ENCODE measurements around the gene TMEM163.

The TMEM163 gene

GRCh38 chr2:134583997-134584520 is 134.7 kb downstream of the TMEM163 start:
- Mint-ChIP-seq H3K9me3 (peaks cover 8% of the 10 kb centered on the region), H3K27ac (peak overlapping the region; percentile 37), H3K4me1 (ENCODE audit: low read depth) (peaks cover 9% of the 10 kb centered on the region), H3K36me3 (ENCODE audit: low read depth) (peaks cover 1% of the 10 kb centered on the region), H3K27me3 (ENCODE audit: low read depth) (no peaks in the 10 kb centered on the region), H3K4me3 (no peak overlapping the region)

- Mint-ChIP-seq H3K36me3 (ENCODE audit: low read depth) (no peaks in the 10 kb centered on the region), H3K4me3 (no peak overlapping the region), H3K27me3 (ENCODE audit: low read depth) (no peaks in the 10 kb centered on the region), H3K9me3 (peaks cover 2% of the 10 kb centered on the region), H3K27ac (peak overlapping the region; percentile 37), H3K4me1 (ENCODE audit: low read depth) (peaks cover 9% of the 10 kb centered on the region)
Observed at GRCh38 chr2:134583462-134583861, 135.3 kb downstream of the TMEM163 start.

- no peak overlapping the region for H3K4me3 Mint-ChIP-seq
- H3K9me3 Mint-ChIP-seq: no peaks in the 10 kb centered on the region
- H3K27ac Mint-ChIP-seq: peak overlapping the region; percentile 21
- H3K27me3 Mint-ChIP-seq (ENCODE audit: low read depth): no peaks in the 10 kb centered on the region
- no peaks in the 10 kb centered on the region for H3K36me3 Mint-ChIP-seq (ENCODE audit: low read depth)
- peaks cover 9% of the 10 kb centered on the region for H3K4me1 Mint-ChIP-seq (ENCODE audit: low read depth)
Observed at GRCh38 chr2:134582547-134582899, 136.3 kb downstream of the TMEM163 start.

- no peaks in the 10 kb centered on the region for H3K9me3 Mint-ChIP-seq
- no peaks in the 10 kb centered on the region for H3K27me3 Mint-ChIP-seq (ENCODE audit: low read depth)
- H3K4me1 Mint-ChIP-seq (ENCODE audit: low read depth): peaks cover 9% of the 10 kb centered on the region
- no peak overlapping the region for H3K4me3 Mint-ChIP-seq
- no peaks in the 10 kb centered on the region for H3K36me3 Mint-ChIP-seq (ENCODE audit: low read depth)
- peak overlapping the region; percentile 21 for H3K27ac Mint-ChIP-seq
Observed at GRCh38 chr2:134581877-134582546, 136.8 kb downstream of the TMEM163 start.

- Mint-ChIP-seq H3K27me3 (ENCODE audit: low read depth) (no peaks in the 10 kb centered on the region), H3K4me3 (no peak overlapping the region), H3K27ac (no peak overlapping the region), H3K36me3 (ENCODE audit: low read depth) (no peaks in the 10 kb centered on the region), H3K4me1 (ENCODE audit: low read depth) (peaks cover 9% of the 10 kb centered on the region), H3K9me3 (no peaks in the 10 kb centered on the region)
Observed at GRCh38 chr2:134578316-134578715, 140.5 kb downstream of the TMEM163 start.

- no peaks in the 10 kb centered on the region for H3K4me1 Mint-ChIP-seq (ENCODE audit: low read depth)
Observed at GRCh38 chr2:134576478-134576877, 142.3 kb downstream of the TMEM163 start.

GRCh38 chr2:134575888-134576287 is 142.9 kb downstream of the TMEM163 start:
- Mint-ChIP-seq H3K4me1 (ENCODE audit: low read depth) (no peaks in the 10 kb centered on the region), H3K9me3 (no peaks in the 10 kb centered on the region), H3K27ac (no peak overlapping the region), H3K4me3 (no peak overlapping the region), H3K27me3 (ENCODE audit: low read depth) (no peaks in the 10 kb centered on the region), H3K36me3 (ENCODE audit: low read depth) (no peaks in the 10 kb centered on the region)

More at GRCh38 chr2:134576478-134576877, 142.3 kb downstream of the TMEM163 start:
- Mint-ChIP-seq H3K36me3 (ENCODE audit: low read depth) (no peaks in the 10 kb centered on the region), H3K4me3 (no peak overlapping the region), H3K9me3 (no peaks in the 10 kb centered on the region), H3K27me3 (ENCODE audit: low read depth) (no peaks in the 10 kb centered on the region), H3K27ac (no peak overlapping the region)

GRCh38 chr2:134574611-134575330 is 144.0 kb downstream of the TMEM163 start:
- Mint-ChIP-seq H3K27ac (no peak overlapping the region), H3K4me1 (ENCODE audit: low read depth) (no peaks in the 10 kb centered on the region), H3K9me3 (no peaks in the 10 kb centered on the region), H3K4me3 (no peak overlapping the region), H3K27me3 (ENCODE audit: low read depth) (no peaks in the 10 kb centered on the region), H3K36me3 (ENCODE audit: low read depth) (no peaks in the 10 kb centered on the region)

GRCh38 chr2:134573724-134574123 is 145.1 kb downstream of the TMEM163 start:
- H3K27ac Mint-ChIP-seq: no peak overlapping the region

GRCh38 chr2:134573085-134573370 is 145.8 kb downstream of the TMEM163 start:
- Mint-ChIP-seq H3K27ac (no peak overlapping the region), H3K9me3 (no peaks in the 10 kb centered on the region), H3K4me1 (ENCODE audit: low read depth) (no peaks in the 10 kb centered on the region), H3K27me3 (ENCODE audit: low read depth) (peaks cover 9% of the 10 kb centered on the region), H3K4me3 (no peak overlapping the region), H3K36me3 (ENCODE audit: low read depth) (no peaks in the 10 kb centered on the region)

More at GRCh38 chr2:134573724-134574123, 145.1 kb downstream of the TMEM163 start:
- Mint-ChIP-seq H3K36me3 (ENCODE audit: low read depth) (no peaks in the 10 kb centered on the region), H3K4me1 (ENCODE audit: low read depth) (no peaks in the 10 kb centered on the region), H3K27me3 (ENCODE audit: low read depth) (peaks cover 5% of the 10 kb centered on the region), H3K4me3 (no peak overlapping the region), H3K9me3 (no peaks in the 10 kb centered on the region)

- Mint-ChIP-seq H3K9me3 (no peaks in the 10 kb centered on the region), H3K27ac (no peak overlapping the region), H3K4me1 (ENCODE audit: low read depth) (no peaks in the 10 kb centered on the region)
Observed at GRCh38 chr2:134572314-134573084, 146.3 kb downstream of the TMEM163 start.

GRCh38 chr2:134570676-134571075 is 148.1 kb downstream of the TMEM163 start:
- Mint-ChIP-seq H3K36me3 (ENCODE audit: low read depth) (no peaks in the 10 kb centered on the region), H3K27me3 (ENCODE audit: low read depth) (peaks cover 9% of the 10 kb centered on the region), H3K4me3 (no peak overlapping the region), H3K27ac (no peak overlapping the region), H3K9me3 (no peaks in the 10 kb centered on the region), H3K4me1 (ENCODE audit: low read depth) (no peaks in the 10 kb centered on the region)

More at GRCh38 chr2:134572314-134573084, 146.3 kb downstream of the TMEM163 start:
- peaks cover 9% of the 10 kb centered on the region for H3K27me3 Mint-ChIP-seq (ENCODE audit: low read depth)
- H3K36me3 Mint-ChIP-seq (ENCODE audit: low read depth): no peaks in the 10 kb centered on the region
- H3K4me3 Mint-ChIP-seq: no peak overlapping the region

GRCh38 chr2:134568413-134568812 is 150.4 kb downstream of the TMEM163 start:
- H3K27ac Mint-ChIP-seq: no peak overlapping the region

GRCh38 chr2:134567666-134568065 is 151.1 kb downstream of the TMEM163 start:
- Mint-ChIP-seq H3K36me3 (ENCODE audit: low read depth) (no peaks in the 10 kb centered on the region), H3K4me1 (ENCODE audit: low read depth) (no peaks in the 10 kb centered on the region), H3K27ac (no peak overlapping the region), H3K27me3 (ENCODE audit: low read depth) (peaks cover 9% of the 10 kb centered on the region), H3K4me3 (no peak overlapping the region), H3K9me3 (no peaks in the 10 kb centered on the region)

More at GRCh38 chr2:134568413-134568812, 150.4 kb downstream of the TMEM163 start:
- no peaks in the 10 kb centered on the region for H3K4me1 Mint-ChIP-seq (ENCODE audit: low read depth)
- no peak overlapping the region for H3K4me3 Mint-ChIP-seq
- no peaks in the 10 kb centered on the region for H3K36me3 Mint-ChIP-seq (ENCODE audit: low read depth)
- H3K9me3 Mint-ChIP-seq: no peaks in the 10 kb centered on the region
- H3K27me3 Mint-ChIP-seq (ENCODE audit: low read depth): peaks cover 9% of the 10 kb centered on the region
